Measurements from ENCODE around the gene IKZF2. TPM values are rescaled to one million over a fixed set of nuclear protein-coding genes. Genes with fewer than 3 reads are reported as not detected.
A peak's percentile ranks its signal among the peaks of the same experiment; 100 is the strongest.

The IKZF2 gene
- total RNA-seq, 1 donor from 2014 or later, result 29.7 TPM

GRCh38 chr2:212970132-212970531 is 181.3 kb downstream of the IKZF2 start:
- Histone ChIP-seq H3K9ac (no peak overlapping the region), H3F3A (ENCODE audit: low read depth) (no peaks in the 10 kb centered on the region), H3K4me2 (no peak overlapping the region), H3K27me3 (no peaks in the 10 kb centered on the region), H4K20me1 (ENCODE audit: low read depth) (no peaks in the 10 kb centered on the region), H3K9me3 (ENCODE audit: low read depth) (no peaks in the 10 kb centered on the region), H3K79me2 (ENCODE audit: low read depth) (no peaks in the 10 kb centered on the region), H3K27ac (no peak overlapping the region), H3K4me1 (peaks cover 18% of the 10 kb centered on the region), H3K4me3 (no peak overlapping the region), H2AFZ (replicated peaks) (no peak overlapping the region), H3K36me3 (no peaks in the 10 kb centered on the region)
- Mint-ChIP-seq H3K27ac (no peak overlapping the region), H3K9me3 (no peaks in the 10 kb centered on the region), H3K4me1 (peaks cover 13% of the 10 kb centered on the region), H3K36me3 (no peaks in the 10 kb centered on the region), H3K27me3 (ENCODE audit: insufficient read depth, low read depth) (no peaks in the 10 kb centered on the region), H3K4me3 (no peak overlapping the region)
- DNase-seq (ENCODE audit: low spot score), result no peak
- no peak for TF ChIP-seq EZH2phosphoT487 (IDR thresholded peaks at IDR 0.05)
- TF ChIP-seq CTCF (IDR thresholded peaks at IDR 0.05), result no peak
- no peak for TF ChIP-seq EZH2 (IDR thresholded peaks at IDR 0.05)

GRCh38 chr2:212968284-212969081 is 182.9 kb downstream of the IKZF2 start:
- DNase-seq (ENCODE audit: low spot score), result peak; percentile 19
- Histone ChIP-seq H3K4me1 (peaks cover 9% of the 10 kb centered on the region), H3K79me2 (ENCODE audit: low read depth) (no peaks in the 10 kb centered on the region), H3K4me3 (no peak overlapping the region), H3K4me2 (no peak overlapping the region), H3K9me3 (ENCODE audit: low read depth) (no peaks in the 10 kb centered on the region), H3K27me3 (no peaks in the 10 kb centered on the region), H3F3A (ENCODE audit: low read depth) (no peaks in the 10 kb centered on the region), H4K20me1 (ENCODE audit: low read depth) (no peaks in the 10 kb centered on the region), H3K36me3 (no peaks in the 10 kb centered on the region), H3K9ac (no peak overlapping the region), H3K27ac (no peak overlapping the region), H2AFZ (replicated peaks) (no peak overlapping the region)
- TF ChIP-seq CTCF (IDR thresholded peaks at IDR 0.05) (no peak), EZH2 (IDR thresholded peaks at IDR 0.05) (no peak), EZH2phosphoT487 (IDR thresholded peaks at IDR 0.05) (no peak)
- H3K27ac Mint-ChIP-seq, result no peak overlapping the region
- H3K4me3 Mint-ChIP-seq, result no peak overlapping the region
- H3K9me3 Mint-ChIP-seq, result no peaks in the 10 kb centered on the region
- H3K27me3 Mint-ChIP-seq (ENCODE audit: insufficient read depth, low read depth), result no peaks in the 10 kb centered on the region
- H3K4me1 Mint-ChIP-seq, result peaks cover 3% of the 10 kb centered on the region
- H3K36me3 Mint-ChIP-seq, result no peaks in the 10 kb centered on the region

GRCh38 chr2:212966884-212967283 is 184.5 kb downstream of the IKZF2 start:
- no peak overlapping the region for H3K27ac Mint-ChIP-seq
- H3K9ac ChIP-seq, result no peak overlapping the region
- no peaks in the 10 kb centered on the region for H3K9me3 Mint-ChIP-seq
- H3K27me3 ChIP-seq, result no peaks in the 10 kb centered on the region
- H3K79me2 ChIP-seq (ENCODE audit: low read depth), result no peaks in the 10 kb centered on the region
- H3K4me3 Mint-ChIP-seq, result no peak overlapping the region
- no peak for TF ChIP-seq EZH2phosphoT487 (IDR thresholded peaks at IDR 0.05)
- TF ChIP-seq EZH2 (IDR thresholded peaks at IDR 0.05), result no peak
- no peak for TF ChIP-seq CTCF (IDR thresholded peaks at IDR 0.05)
- no peak overlapping the region for H3K4me2 ChIP-seq
- H3K36me3 Mint-ChIP-seq, result no peaks in the 10 kb centered on the region
- DNase-seq (ENCODE audit: low spot score), result no peak
- peaks cover 9% of the 10 kb centered on the region for H3K4me1 ChIP-seq
- H3K36me3 ChIP-seq, result no peaks in the 10 kb centered on the region
- no peaks in the 10 kb centered on the region for H3F3A ChIP-seq (ENCODE audit: low read depth)
- H3K4me3 ChIP-seq, result no peak overlapping the region
- H3K4me1 Mint-ChIP-seq, result peaks cover 3% of the 10 kb centered on the region
- H3K9me3 ChIP-seq (ENCODE audit: low read depth), result no peaks in the 10 kb centered on the region
- no peaks in the 10 kb centered on the region for H4K20me1 ChIP-seq (ENCODE audit: low read depth)
- no peak overlapping the region for H3K27ac ChIP-seq
- no peak overlapping the region for H2AFZ ChIP-seq (replicated peaks)
- no peaks in the 10 kb centered on the region for H3K27me3 Mint-ChIP-seq (ENCODE audit: insufficient read depth, low read depth)

Data from neural progenitor cell (in vitro differentiated cells).